Nephron progenitor cell (in vitro differentiated cells): ENCODE results near the gene NBEA.

Source experiments
- DNase-seq: peaks from one replicate; pipeline ENCODE4 v3.0.0; 2021
- H3K27ac Mint-ChIP-seq: 2 replicates; pipeline ENCODE4 v1.8.0; 2021; ENCODE audit warnings: mild to moderate bottlenecking, moderate library complexity, mixed read lengths
- H3K27me3 Mint-ChIP-seq: 2 replicates; pipeline ENCODE4 v1.8.0; 2021; ENCODE audit warnings: mild to moderate bottlenecking, low read depth, mixed read lengths; ENCODE audit not compliant: poor library complexity
- H3K36me3 Mint-ChIP-seq: 2 replicates; pipeline ENCODE4 v1.8.0; 2021; ENCODE audit warnings: low read depth, mixed read lengths
- H3K4me1 Mint-ChIP-seq: 2 replicates; pipeline ENCODE4 v1.8.0; 2021; ENCODE audit warnings: mixed read lengths
- H3K4me3 Mint-ChIP-seq: 2 replicates; pipeline ENCODE4 v1.8.0; 2021; ENCODE audit warnings: mild to moderate bottlenecking, moderate library complexity, mixed read lengths
- H3K9me3 Mint-ChIP-seq: 2 replicates; pipeline ENCODE4 v1.8.0; 2021; ENCODE audit warnings: mild to moderate bottlenecking, moderate library complexity, mixed read lengths
- TF ChIP-seq, protein P1 (sequence below): fragments of 200-600 bp; sonication (generic); IDR thresholded peaks from 2 replicates; pipeline ENCODE4 v1.5.0; 2021; ENCODE audit warnings: antibody characterized with exemption

NBEA gene

DNA sequence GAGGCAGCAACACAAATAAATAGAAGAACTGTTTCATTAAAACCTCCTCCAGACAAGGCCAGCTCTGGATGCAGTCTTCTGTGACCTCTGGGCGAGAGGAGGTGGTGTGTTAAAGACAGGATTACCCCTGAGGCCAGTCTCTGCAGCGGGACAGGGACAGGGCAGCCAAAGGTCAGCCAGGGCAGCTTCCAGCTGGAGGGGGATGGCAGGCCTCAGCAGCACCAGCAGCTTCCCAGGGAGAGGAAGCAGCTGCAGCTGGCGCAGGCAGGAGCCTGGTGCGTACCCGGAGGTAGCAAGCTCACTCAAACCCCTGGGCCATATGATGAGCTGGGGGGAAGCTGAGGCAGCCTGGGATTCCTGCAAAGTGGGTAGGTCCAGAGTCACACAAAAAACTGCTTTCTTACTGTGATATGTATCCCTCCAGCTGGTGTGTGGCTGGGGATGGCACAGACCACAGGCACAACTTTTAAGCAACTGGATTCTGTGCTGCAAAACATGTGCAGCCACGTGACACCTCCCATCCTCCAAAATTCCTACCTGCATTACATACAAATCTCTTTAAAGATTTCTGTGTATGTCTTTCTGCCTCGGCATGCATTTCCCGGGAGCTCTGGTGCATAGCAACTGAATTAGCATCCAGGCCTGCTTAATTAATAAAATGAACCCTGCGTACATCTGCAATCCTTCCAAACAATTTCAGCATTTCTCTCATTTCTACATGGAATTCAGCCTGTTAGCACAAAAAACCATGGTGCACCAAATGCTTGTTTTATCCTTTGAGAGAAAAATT lies 772.7 kb downstream of the NBEA start:
- peak overlapping the region; percentile 83 for H3K27ac Mint-ChIP-seq
- H3K4me3 Mint-ChIP-seq = no peak overlapping the region
- H3K9me3 Mint-ChIP-seq = peaks cover 10% of the 10 kb centered on the region
- DNase-seq = no peak
- H3K4me1 Mint-ChIP-seq = peaks cover 30% of the 10 kb centered on the region
- peaks cover 10% of the 10 kb centered on the region for H3K27me3 Mint-ChIP-seq
- peaks cover 6% of the 10 kb centered on the region for H3K36me3 Mint-ChIP-seq
- TF ChIP-seq, protein P1, sequence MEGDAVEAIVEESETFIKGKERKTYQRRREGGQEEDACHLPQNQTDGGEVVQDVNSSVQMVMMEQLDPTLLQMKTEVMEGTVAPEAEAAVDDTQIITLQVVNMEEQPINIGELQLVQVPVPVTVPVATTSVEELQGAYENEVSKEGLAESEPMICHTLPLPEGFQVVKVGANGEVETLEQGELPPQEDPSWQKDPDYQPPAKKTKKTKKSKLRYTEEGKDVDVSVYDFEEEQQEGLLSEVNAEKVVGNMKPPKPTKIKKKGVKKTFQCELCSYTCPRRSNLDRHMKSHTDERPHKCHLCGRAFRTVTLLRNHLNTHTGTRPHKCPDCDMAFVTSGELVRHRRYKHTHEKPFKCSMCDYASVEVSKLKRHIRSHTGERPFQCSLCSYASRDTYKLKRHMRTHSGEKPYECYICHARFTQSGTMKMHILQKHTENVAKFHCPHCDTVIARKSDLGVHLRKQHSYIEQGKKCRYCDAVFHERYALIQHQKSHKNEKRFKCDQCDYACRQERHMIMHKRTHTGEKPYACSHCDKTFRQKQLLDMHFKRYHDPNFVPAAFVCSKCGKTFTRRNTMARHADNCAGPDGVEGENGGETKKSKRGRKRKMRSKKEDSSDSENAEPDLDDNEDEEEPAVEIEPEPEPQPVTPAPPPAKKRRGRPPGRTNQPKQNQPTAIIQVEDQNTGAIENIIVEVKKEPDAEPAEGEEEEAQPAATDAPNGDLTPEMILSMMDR = no peak

DNA sequence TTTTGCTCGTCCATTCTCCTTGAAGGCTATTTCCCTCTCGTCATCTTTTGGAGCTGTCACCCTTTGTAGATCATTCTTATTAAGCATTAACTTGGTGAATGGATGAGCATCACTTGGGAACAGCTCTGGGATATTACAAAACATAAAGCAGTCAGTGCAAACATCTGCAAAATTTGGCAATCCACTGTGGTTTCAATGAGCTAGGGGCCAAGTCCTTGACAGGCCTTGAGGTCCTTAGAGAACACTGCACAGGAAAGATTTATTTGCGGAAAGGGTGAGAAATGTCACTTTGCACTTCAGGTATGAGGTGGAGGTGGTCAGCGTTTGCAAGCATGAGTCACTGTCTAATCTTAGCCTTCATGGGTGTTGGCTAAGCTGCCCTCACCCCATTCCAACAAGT lies 774.1 kb downstream of the NBEA start:
- Mint-ChIP-seq H3K36me3 (peaks cover 6% of the 10 kb centered on the region), H3K4me3 (no peak overlapping the region), H3K27me3 (peaks cover 8% of the 10 kb centered on the region), H3K9me3 (peaks cover 10% of the 10 kb centered on the region), H3K27ac (no peak overlapping the region), H3K4me1 (peaks cover 37% of the 10 kb centered on the region)
- TF ChIP-seq, protein P1 = no peak
- no peak for DNase-seq

DNA sequence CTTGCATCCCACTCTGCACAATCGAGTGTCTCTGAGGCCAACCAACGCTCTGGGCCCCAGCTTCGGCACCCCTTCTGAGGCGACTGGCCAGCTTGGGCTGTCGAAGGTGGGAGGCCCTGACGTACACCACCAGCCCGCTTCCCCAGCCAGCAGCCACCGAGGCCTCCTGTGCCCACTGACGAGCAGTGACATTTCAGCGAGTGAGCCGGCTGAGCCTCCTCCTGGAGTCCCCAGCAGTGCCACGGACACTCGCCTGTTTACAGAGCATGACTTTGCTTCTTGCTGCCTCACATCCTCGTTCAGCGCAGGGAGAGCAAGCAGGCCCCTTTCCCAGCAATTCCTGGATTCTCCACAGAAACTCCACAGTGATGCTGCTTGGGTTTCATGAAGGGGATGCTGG lies 774.7 kb downstream of the NBEA start:
- no peak for DNase-seq
- peaks cover 8% of the 10 kb centered on the region for H3K27me3 Mint-ChIP-seq
- H3K9me3 Mint-ChIP-seq = peaks cover 10% of the 10 kb centered on the region
- TF ChIP-seq, protein P1 = no peak
- no peak overlapping the region for H3K27ac Mint-ChIP-seq
- H3K36me3 Mint-ChIP-seq = peaks cover 6% of the 10 kb centered on the region
- H3K4me3 Mint-ChIP-seq = no peak overlapping the region
- peaks cover 37% of the 10 kb centered on the region for H3K4me1 Mint-ChIP-seq

DNA sequence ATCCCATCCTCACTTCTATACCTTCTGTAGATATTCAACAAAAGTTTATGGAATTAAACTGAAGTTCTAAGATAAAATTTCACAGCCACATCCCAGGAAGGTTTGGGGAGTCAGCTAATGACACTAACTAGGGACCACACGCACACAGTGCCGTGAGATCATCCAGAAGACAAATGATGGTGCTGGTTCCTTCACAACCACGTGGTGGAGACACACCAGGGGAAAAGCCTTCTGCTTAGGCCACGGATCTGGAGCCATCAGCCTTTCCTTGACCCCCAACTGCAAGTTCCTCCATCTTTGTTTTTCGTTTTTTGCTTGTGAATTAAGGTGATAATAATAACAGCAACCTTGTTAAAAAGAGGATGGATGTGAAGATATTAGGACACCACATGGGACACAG lies 776.0 kb downstream of the NBEA start:
- no peak for DNase-seq
- H3K36me3 Mint-ChIP-seq = peaks cover 6% of the 10 kb centered on the region
- H3K4me1 Mint-ChIP-seq = peaks cover 34% of the 10 kb centered on the region
- H3K9me3 Mint-ChIP-seq = peaks cover 7% of the 10 kb centered on the region
- no peak overlapping the region for H3K4me3 Mint-ChIP-seq
- peaks cover 8% of the 10 kb centered on the region for H3K27me3 Mint-ChIP-seq
- TF ChIP-seq, protein P1 = no peak
- no peak overlapping the region for H3K27ac Mint-ChIP-seq

DNA sequence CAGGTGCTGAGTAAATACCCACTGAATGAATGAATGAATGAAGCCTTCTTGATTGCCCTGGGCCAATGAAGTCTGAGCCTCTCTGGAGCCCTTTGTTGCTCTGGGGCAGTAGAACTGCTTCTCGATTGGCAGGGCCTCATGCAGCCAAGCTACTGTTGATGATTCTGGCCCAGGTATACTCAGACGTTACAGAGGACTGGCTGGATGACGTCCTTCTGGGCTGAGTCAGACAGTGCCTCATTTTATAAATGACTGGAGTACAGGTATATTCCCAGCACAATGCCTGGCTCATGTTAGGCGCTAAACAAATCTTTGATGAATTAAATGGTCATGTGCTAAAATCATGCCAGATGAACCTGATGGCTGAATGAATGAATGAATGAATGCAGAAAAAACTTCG lies 778.2 kb downstream of the NBEA start:
- Mint-ChIP-seq H3K27me3 (peaks cover 8% of the 10 kb centered on the region), H3K36me3 (no peaks in the 10 kb centered on the region), H3K4me3 (peak overlapping the region; percentile 32), H3K27ac (no peak overlapping the region), H3K4me1 (peaks cover 32% of the 10 kb centered on the region), H3K9me3 (no peaks in the 10 kb centered on the region)
- TF ChIP-seq, protein P1 = no peak
- DNase-seq = no peak
